Heart right ventricle (tissue), 16 donors: Measurements from ENCODE around the gene VSTM2B. TPM values are rescaled to one million over a fixed set of nuclear protein-coding genes. Genes with fewer than 3 reads are reported as not detected.
A peak's percentile ranks its signal among the peaks of the same experiment; 100 is the strongest.

Experiments used
- ATAC-seq, 8 donors: fragments of 200-7000 bp; cut with Tn5 transposase; one replicate each; pipeline ENCODE4 v1.9.1; 2020; ENCODE audit warnings: mild to moderate bottlenecking in 8 of 8, moderate library complexity in 8 of 8, moderate number of reproducible peaks in 1 of 8
- DNase-seq, 2 donors: peaks; one replicate each; pipeline ENCODE4 v3.0.0-alpha.2; 2020
- H3K27ac ChIP-seq, 10 donors: fragments of 200-600 bp; sonication (generic) in 2 of 10; one replicate each; pipeline versions ENCODE4 v1.5.0 to v1.8.0; 2020 to 2022; ENCODE audit warnings: mild to moderate bottlenecking in 3 of 10
- H3K27me3 ChIP-seq, 7 donors: fragments of 200-600 bp; one replicate each; pipeline ENCODE4 v1.8.0; 2021 to 2022; ENCODE audit warnings: mild to moderate bottlenecking in 2 of 7
- H3K36me3 ChIP-seq, 9 donors: fragments of 200-600 bp; sonication (generic) in 1 of 9; one replicate each; pipeline versions ENCODE4 v1.5.0 to v1.8.0; 2020 to 2022; ENCODE audit warnings: mild to moderate bottlenecking in 2 of 9
- H3K4me1 ChIP-seq, 9 donors: fragments of 200-600 bp; sonication (generic) in 1 of 9; one replicate each; pipeline versions ENCODE4 v1.5.0 to v1.8.0; 2020 to 2022; ENCODE audit warnings: mild to moderate bottlenecking in 4 of 9
- H3K4me3 ChIP-seq, 10 donors: fragments of 200-600 bp; sonication (generic) in 2 of 10; one replicate each; pipeline versions ENCODE4 v1.5.0 to v1.8.0; 2020 to 2022; ENCODE audit warnings: mild to moderate bottlenecking in 7 of 10, moderate library complexity in 2 of 10
- H3K9me3 ChIP-seq, 11 donors: fragments of 200-600 bp in 10 of 11; sonication (generic) in 2 of 11; one replicate each; pipeline versions ENCODE4 v1.5.0 to v1.8.0; 2013 to 2022; ENCODE audit warnings: mild to moderate bottlenecking in 2 of 11, control low read depth in 1 of 11, moderate library complexity in 1 of 11
- WGBS, 2 donors: extraction: QIAGEN DNeasy Blood & Tissue Kit; methylation state at CpG; one replicate each; pipeline ENCODE4 v1.1.7; 2013; ENCODE audit warnings: inconsistent platforms in 1 of 2; 5-methylcytosine and 5-hydroxymethylcytosine counted together
- intact Hi-C, 10 donors: fragments of 100-400 bp; cut with DNase I; formaldehyde crosslinking; loops; one replicate each; pipeline versions ENCODE4 v1.11.1 to v1.14.2; 2022
- polyA plus RNA-seq, 2 donors: library from polyadenylated mRNA; stranded (reverse); fragments of 200-250 nt; gene quantifications; one replicate each; pipeline ENCODE4 v1.2.3, GENCODE V29; 2013
- total RNA-seq, 10 donors: library from RNA; stranded (reverse); fragmentation: NEBNext Ultra II Directional in 3 of 10; extraction: Animal tissue kit (Norgen Biotek cat#: 25700) in 3 of 10; gene quantifications; one replicate each; pipeline versions ENCODE4 v1.2.1 to v1.2.4, GENCODE V29; 2021 to 2023
- TF ChIP-seq, protein P1 (sequence below), 9 donors: fragments of 200-600 bp; sonication (generic) in 2 of 9; IDR thresholded peaks; one replicate each; pipeline versions ENCODE4 v1.5.0 to v1.8.0; 2021 to 2022; ENCODE audit warnings: antibody characterized with exemption in 9 of 9, mild to moderate bottlenecking in 5 of 9, moderate library complexity in 1 of 9
- donor health status: Arrhythmogenic right ventricular cardiomyopathy.
- donor health status: ischemic (EF 13 %, LVEDD 7.1; RV severe dilation, severe dysfunction).
- donor health status: healthy with polysubstance abuse.
- donor health status: DM: no; HTN: yes; CAD: no.
- donor health status: DM: no; HTN: no; CAD: no.
- donor health status: ischemic (EF 25% LVEDD 6.9; RV normal size, moderate dysfunction).
- donor health status: ischemic (EF 25% LVEDD 5.7; RV mildly dilated, moderate dysfunction).
- donor health status: healthy.
- donor health status: DM: yes; HTN: yes; CAD: no.
- donor health status: Ischemic cardiomyopathy.
- donor health status: ischemic (EF 35%, LVEDD 5.7; RV mildly dilated, moderate dysfunction).
- donor health status: nonischemic (EF 11% LVEDD 7.7; RV severe dilation, severe dysfunction).
- donor health status: DM: yes; HTN: yes; CAD: no.
- donor health status: PGD.
- donor health status: ischemic (EF 29% LVEDD 5.4; RV normal size, mild dysfunction).
- donor health status: nonischemic (EF 23%, LVEDD 6.1; RV moderate dilation, normal function).

VSTM2B gene
- total and polyA plus RNA-seq, 12 donors = not detected

DNA sequence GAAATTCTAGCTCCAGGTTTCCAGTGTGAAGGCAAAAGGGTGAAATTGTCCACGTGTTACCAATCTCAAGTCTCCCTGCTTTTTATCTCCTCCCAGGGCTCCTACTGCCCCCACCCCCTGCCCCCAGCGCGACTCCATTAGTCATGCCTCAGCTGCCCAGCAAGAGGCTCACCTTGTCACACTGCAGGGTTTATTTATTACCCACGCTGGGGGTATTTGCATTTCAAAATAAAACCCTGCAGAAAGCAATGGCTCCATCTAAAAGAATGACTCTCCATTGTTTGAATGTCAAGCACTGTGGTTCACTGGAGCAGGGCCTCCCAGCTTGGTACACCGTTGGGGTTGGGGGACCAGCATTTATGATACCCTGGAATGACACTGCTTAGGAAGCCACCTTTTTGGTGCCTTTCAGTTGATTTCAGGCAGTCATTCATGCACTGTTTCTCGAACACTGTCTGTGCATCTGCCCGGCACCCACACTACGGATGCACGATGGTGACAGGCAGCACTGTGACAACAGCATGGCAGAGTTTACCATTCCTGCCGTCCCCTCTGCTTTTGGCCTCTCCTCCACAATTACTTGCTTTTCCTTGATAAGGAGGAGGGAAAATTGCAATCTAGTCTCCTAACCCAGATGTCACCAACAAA, 70.4 kb downstream of the VSTM2B start:
- Histone ChIP-seq H3K4me1 (no peaks in the 10 kb centered on the region), H3K27me3 (peaks cover 3 to 70% (median 40%) of the 10 kb centered on the region in 7 donors), H3K9me3 (no peaks in the 10 kb centered on the region), H3K4me3 (no peak overlapping the region), H3K27ac (no peak overlapping the region), H3K36me3 (no peaks in the 10 kb centered on the region)
- ATAC-seq (no peak), DNase-seq (no peak)
- 30 to 33% methylated on average over 10 of the region's 10 CpGs for WGBS, 2 donors
- intact Hi-C loops = no loop called here
- TF ChIP-seq, protein P1, sequence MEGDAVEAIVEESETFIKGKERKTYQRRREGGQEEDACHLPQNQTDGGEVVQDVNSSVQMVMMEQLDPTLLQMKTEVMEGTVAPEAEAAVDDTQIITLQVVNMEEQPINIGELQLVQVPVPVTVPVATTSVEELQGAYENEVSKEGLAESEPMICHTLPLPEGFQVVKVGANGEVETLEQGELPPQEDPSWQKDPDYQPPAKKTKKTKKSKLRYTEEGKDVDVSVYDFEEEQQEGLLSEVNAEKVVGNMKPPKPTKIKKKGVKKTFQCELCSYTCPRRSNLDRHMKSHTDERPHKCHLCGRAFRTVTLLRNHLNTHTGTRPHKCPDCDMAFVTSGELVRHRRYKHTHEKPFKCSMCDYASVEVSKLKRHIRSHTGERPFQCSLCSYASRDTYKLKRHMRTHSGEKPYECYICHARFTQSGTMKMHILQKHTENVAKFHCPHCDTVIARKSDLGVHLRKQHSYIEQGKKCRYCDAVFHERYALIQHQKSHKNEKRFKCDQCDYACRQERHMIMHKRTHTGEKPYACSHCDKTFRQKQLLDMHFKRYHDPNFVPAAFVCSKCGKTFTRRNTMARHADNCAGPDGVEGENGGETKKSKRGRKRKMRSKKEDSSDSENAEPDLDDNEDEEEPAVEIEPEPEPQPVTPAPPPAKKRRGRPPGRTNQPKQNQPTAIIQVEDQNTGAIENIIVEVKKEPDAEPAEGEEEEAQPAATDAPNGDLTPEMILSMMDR (IDR thresholded peaks at IDR 0.05) = no peak

DNA sequence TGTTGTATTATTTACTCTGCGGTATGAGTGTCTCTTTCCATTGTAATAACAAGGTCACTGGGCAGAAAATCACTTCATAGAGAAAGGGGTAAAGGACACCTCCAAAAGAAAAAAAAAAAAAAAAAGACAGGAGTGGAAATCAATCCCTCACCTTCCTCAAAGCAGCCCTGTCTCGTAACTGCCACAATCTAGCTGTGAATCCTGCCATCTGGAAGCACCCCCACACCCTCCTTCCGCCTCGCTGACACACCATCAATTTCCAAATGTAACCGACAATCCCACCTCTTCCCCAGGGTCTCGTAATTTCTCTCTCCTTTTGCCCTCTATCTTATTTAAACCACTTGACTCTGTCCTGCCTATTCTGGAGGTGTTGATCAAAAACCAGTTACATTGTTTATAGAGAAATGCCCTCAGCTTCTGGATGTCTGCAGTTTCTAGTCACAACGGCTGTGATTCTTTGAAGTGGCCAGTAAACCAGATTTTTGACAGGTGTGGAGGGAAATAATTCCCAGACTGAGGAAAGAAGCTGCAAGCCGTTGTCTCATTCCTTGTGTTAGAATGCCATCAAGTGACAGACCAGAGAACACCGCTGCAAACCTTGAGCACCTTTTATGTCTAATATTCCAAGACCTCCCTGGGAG, 71.2 kb downstream of the VSTM2B start:
- TF ChIP-seq, protein P1 (IDR thresholded peaks at IDR 0.05) = peak in 4 of 9 donors; percentile 13 to 36 (median 25)
- no peak for ATAC-seq
- WGBS, 2 donors = 39 to 41% methylated on average over 9 of the region's 9 CpGs

DNA sequence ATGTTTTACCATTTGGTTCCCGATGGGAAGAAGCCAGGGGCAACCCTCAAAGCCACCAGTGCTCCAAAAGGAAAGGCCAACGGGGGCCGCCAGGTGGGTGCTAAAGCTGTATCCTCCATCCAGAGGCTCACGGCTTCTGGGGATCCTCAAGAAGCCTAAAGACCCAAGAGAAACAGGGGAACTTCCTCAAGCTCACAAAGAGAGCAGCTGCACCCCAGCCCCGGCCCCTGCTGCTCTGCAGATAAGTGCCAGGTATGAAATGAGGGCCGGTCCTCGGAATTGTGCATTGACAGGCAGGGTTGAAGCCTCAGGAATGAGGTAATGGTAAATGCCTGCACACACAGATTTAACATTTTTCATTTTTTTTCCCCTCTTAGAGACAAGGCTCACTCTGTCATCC, 72.2 kb downstream of the VSTM2B start:
- intact Hi-C loops = no loop called here
- H3K27me3 ChIP-seq = peaks cover 3 to 61% (median 39%) of the 10 kb centered on the region in 7 donors
- ATAC-seq = no peak
- WGBS, 2 donors = 60 to 65% methylated on average over 7 of the region's 7 CpGs
- H3K36me3 ChIP-seq = no peaks in the 10 kb centered on the region
- no peaks in the 10 kb centered on the region for H3K9me3 ChIP-seq
- no peaks in the 10 kb centered on the region for H3K4me1 ChIP-seq
- H3K27ac ChIP-seq = no peak overlapping the region
- TF ChIP-seq, protein P1 (IDR thresholded peaks at IDR 0.05) = no peak
- H3K4me3 ChIP-seq = no peak overlapping the region
- no peak for DNase-seq

More for the DNA sequence above, 71.2 kb downstream of the VSTM2B start:
- intact Hi-C loops = no loop called here
- no peak overlapping the region for H3K27ac ChIP-seq
- no peak for DNase-seq
- no peak overlapping the region for H3K4me3 ChIP-seq
- no peaks in the 10 kb centered on the region for H3K36me3 ChIP-seq
- H3K9me3 ChIP-seq = no peaks in the 10 kb centered on the region
- no peaks in the 10 kb centered on the region for H3K4me1 ChIP-seq
- H3K27me3 ChIP-seq = peaks cover 3 to 63% (median 39%) of the 10 kb centered on the region in 7 donors

DNA sequence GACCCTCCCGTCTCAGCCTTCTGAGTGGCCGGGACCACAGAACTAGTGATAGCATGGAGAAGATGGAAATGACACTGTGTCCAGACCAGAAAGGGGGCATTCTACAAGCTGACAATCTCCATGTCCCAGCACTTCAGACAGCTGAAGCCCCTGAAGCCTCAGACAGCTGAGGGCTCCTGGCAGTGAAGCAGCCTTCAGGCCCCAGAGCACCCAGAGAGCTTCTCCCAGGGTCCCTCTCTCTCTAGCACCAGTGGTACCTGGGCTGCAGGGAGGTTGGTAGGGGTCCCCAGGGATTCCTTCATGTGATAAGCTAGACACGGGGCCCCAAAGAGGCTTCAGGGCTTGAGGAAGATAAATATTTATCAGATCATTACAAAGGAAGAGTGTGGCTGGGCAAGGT, 72.7 kb downstream of the VSTM2B start:
- TF ChIP-seq, protein P1 (IDR thresholded peaks at IDR 0.05) = no peak
- Histone ChIP-seq H3K9me3 (no peaks in the 10 kb centered on the region), H3K27me3 (peaks cover 3 to 58% (median 37%) of the 10 kb centered on the region in 7 donors), H3K4me1 (no peaks in the 10 kb centered on the region), H3K4me3 (no peak overlapping the region), H3K27ac (no peak overlapping the region), H3K36me3 (no peaks in the 10 kb centered on the region)
- no peak for DNase-seq
- intact Hi-C loops = no loop called here
- WGBS, 2 donors = 47 to 59% methylated on average over 3 of the region's 3 CpGs
- no peak for ATAC-seq
